HepG2 (cell line): ENCODE data around the gene ATR. TPM values are rescaled to one million over a fixed set of nuclear protein-coding genes. Genes with fewer than 3 reads are reported as not detected.

Experiments used
- ATAC-seq: fragments of 200-7000 bp; cut with Tn5 transposase; 3 replicates; pipeline ENCODE4 v1.9.1; 2020; ENCODE audit warnings: mild to moderate bottlenecking, moderate library complexity
- BruUV-seq: library from RNA; stranded (reverse); fragments of 400-500 nt; replicated peaks from 2 replicates; lab custom pipeline; 2021; lab: Mats Ljungman, UMichigan
- CTCF ChIA-PET: fragments of 300-600 bp; formaldehyde crosslinking; extraction: SDS; loops from one replicate; lab custom pipeline; 2021; ENCODE audit warnings: low total read pairs, inconsistent platforms, low intra/inter-chr PET ratio; lab: Yijun Ruan, JAX
- POLR2A ChIA-PET: fragments of 350-600 bp; sonication (Branson Sonifier 250); formaldehyde crosslinking; loops from one replicate; lab custom pipeline; 2020; ENCODE audit warnings: antibody characterized with exemption, inconsistent platforms; lab: Yijun Ruan, JAX
- DNase-seq: peaks from one replicate; pipeline ENCODE4 v3.0.0-alpha.2; 2015; ENCODE audit warnings: low spot score
- FAIRE-seq: peaks from 3 replicates; lab custom pipeline; 2011; peaks lifted over from hg19 to GRCh38; lab: Jason Lieb, UNC
- H2AFZ ChIP-seq: one replicate; pipeline ENCODE4 v1.6.1; 2011; ENCODE audit warnings: low read length, inconsistent platforms
- H3K27ac ChIP-seq: fragments of 300-600 bp; 3 replicates; pipeline ENCODE4 v1.8.0; 2011; ENCODE audit warnings: mixed run types, mild to moderate bottlenecking, mixed read lengths, low read length, inconsistent platforms; ENCODE audit not compliant: insufficient read depth; ENCODE audit errors: extremely low read length
- H3K27me3 ChIP-seq, 2 experiments: fragments of 200-600 bp in 1 of 2; 2 replicates in 1 of 2; 3 replicates in 1 of 2; pipeline versions ENCODE4 v1.6.0 to v1.8.0; 2011; ENCODE audit warnings: low read length in 2 of 2, mild to moderate bottlenecking in 2 of 2, moderate library complexity in 2 of 2, inconsistent platforms in 1 of 2; ENCODE audit not compliant: insufficient read depth in 2 of 2, control insufficient read depth in 1 of 2
- H3K36me3 ChIP-seq, 2 experiments: fragments of 200-600 bp in 1 of 2; replicated peaks in 1 of 2; 2 replicates in 1 of 2; 3 replicates in 1 of 2; pipeline versions ENCODE4 v1.5.1 to v1.8.0; 2011; ENCODE audit warnings: low read length in 2 of 2, inconsistent platforms in 1 of 2; ENCODE audit not compliant: insufficient read depth in 2 of 2, control insufficient read depth in 1 of 2
- H3K4me1 ChIP-seq: 2 replicates; pipeline ENCODE4 v1.5.1; 2012; ENCODE audit warnings: low read length, inconsistent platforms; ENCODE audit not compliant: insufficient read depth
- H3K4me2 ChIP-seq: 2 replicates; pipeline ENCODE4 v1.6.0; 2011; ENCODE audit warnings: low read depth, low read length, inconsistent platforms
- H3K4me3 ChIP-seq, 3 experiments: fragments of 200-600 bp in 1 of 3; sonication (generic), shearing (Covaris generic) in 1 of 3; replicated peaks in 1 of 3; 2 replicates each; pipeline ENCODE4 v1.5.1; 2011 to 2016; ENCODE audit warnings: low read length in 3 of 3, inconsistent platforms in 2 of 3, low read depth in 2 of 3, mild to moderate bottlenecking in 2 of 3, control low read depth in 1 of 3, mixed read lengths in 1 of 3; ENCODE audit not compliant: insufficient read depth in 1 of 3
- H3K79me2 ChIP-seq: one replicate; pipeline ENCODE4 v1.6.1; 2011; ENCODE audit warnings: low read length, inconsistent platforms; ENCODE audit not compliant: insufficient read depth
- H3K9ac ChIP-seq: 2 replicates; pipeline ENCODE4 v1.6.0; 2011; ENCODE audit warnings: mild to moderate bottlenecking, low read depth, low read length, inconsistent platforms; ENCODE audit not compliant: insufficient read depth
- H3K9me3 ChIP-seq: 2 replicates; pipeline ENCODE4 v1.5.1; 2012; ENCODE audit warnings: mild to moderate bottlenecking, low read length
- H4K20me1 ChIP-seq: 2 replicates; pipeline ENCODE4 v1.6.0; 2011; ENCODE audit warnings: inconsistent platforms, mild to moderate bottlenecking, low read length, moderate library complexity; ENCODE audit not compliant: insufficient read depth
- ATF7 ChIP-seq, 2 experiments: fragments of 450-650 bp in 1 of 2; sonication (generic) in 1 of 2; formaldehyde crosslinking in 1 of 2; IDR thresholded peaks; 2 replicates each; pipeline versions ENCODE4 v1.4.0 to v1.6.1; 2016 to 2020; ENCODE audit warnings: antibody characterized with exemption in 1 of 2, mild to moderate bottlenecking in 1 of 2, missing genetic modification reagents in 1 of 2
- EZH2 ChIP-seq: conservative IDR thresholded peaks from 2 replicates; pipeline ENCODE4 v1.6.1; 2012; ENCODE audit warnings: mild to moderate bottlenecking, low read depth, low read length, moderate library complexity
- KDM6A ChIP-seq: IDR thresholded peaks from 2 replicates; pipeline ENCODE4 v1.6.1; 2016; ENCODE audit warnings: low read depth
- NPAS2 ChIP-seq: sonication (generic); formaldehyde crosslinking; IDR thresholded peaks from 2 replicates; pipeline ENCODE4 v1.8.0; 2022; ENCODE audit warnings: mild to moderate bottlenecking, missing genetic modification reagents, borderline replicate concordance
- PITX1 ChIP-seq: sonication (generic); formaldehyde crosslinking; IDR thresholded peaks from 2 replicates; pipeline ENCODE4 v1.5.1; 2020; ENCODE audit warnings: mild to moderate bottlenecking, missing genetic modification reagents
- POLR2AphosphoS2 ChIP-seq: IDR thresholded peaks from 2 replicates; pipeline ENCODE4 v1.6.1; 2011; ENCODE audit warnings: low read depth, low read length, improper control_type of control experiment
- RNF2 ChIP-seq: fragments of 450-650 bp; conservative IDR thresholded peaks from 2 replicates; pipeline ENCODE4 v1.6.1; 2016; ENCODE audit warnings: low read depth
- TARDBP ChIP-seq: sonication (generic); formaldehyde crosslinking; IDR thresholded peaks from 2 replicates; pipeline ENCODE4 v1.8.0; 2022; ENCODE audit warnings: mild to moderate bottlenecking, missing genetic modification reagents
- TCF7 ChIP-seq: sonication (generic); IDR thresholded peaks from 2 replicates; pipeline ENCODE4 v1.6.1; 2016; ENCODE audit warnings: antibody characterized with exemption, low read depth
- ZFP1 ChIP-seq: IDR thresholded peaks from 2 replicates; pipeline ENCODE4 v1.6.1; 2016
- ZNF180 ChIP-seq: sonication (generic); formaldehyde crosslinking; IDR thresholded peaks from 2 replicates; pipeline ENCODE4 v1.4.0; 2020; ENCODE audit warnings: low read depth, missing genetic modification reagents, borderline replicate concordance
- ZNF256 ChIP-seq: sonication (generic); formaldehyde crosslinking; conservative IDR thresholded peaks from 2 replicates; pipeline ENCODE4 v1.4.0; 2020; ENCODE audit warnings: missing genetic modification reagents
- ZNF460 ChIP-seq: sonication (generic); formaldehyde crosslinking; IDR thresholded peaks from 2 replicates; pipeline ENCODE4 v1.5.1; 2020; ENCODE audit warnings: missing genetic modification reagents, mild to moderate bottlenecking, borderline replicate concordance
- ZNF562 ChIP-seq: sonication (generic); formaldehyde crosslinking; IDR thresholded peaks from 2 replicates; pipeline ENCODE4 v1.8.0; 2022; ENCODE audit warnings: missing genetic modification reagents, borderline replicate concordance
- ZNF564 ChIP-seq: sonication (generic); formaldehyde crosslinking; IDR thresholded peaks from 2 replicates; pipeline ENCODE4 v1.8.1; 2023; ENCODE audit warnings: mild to moderate bottlenecking, missing genetic modification reagents
- ZNF589 ChIP-seq: sonication (generic); formaldehyde crosslinking; conservative IDR thresholded peaks from 2 replicates; pipeline ENCODE4 v1.8.0; 2022; ENCODE audit warnings: mild to moderate bottlenecking, moderate library complexity, missing genetic modification reagents
- ZNF75D ChIP-seq: sonication (generic); formaldehyde crosslinking; IDR thresholded peaks from 2 replicates; pipeline ENCODE4 v1.8.1; 2023; ENCODE audit warnings: missing genetic modification reagents, mild to moderate bottlenecking, borderline replicate concordance
- WGBS: methylation state at CpG from one replicate; pipeline ENCODE4 v1.1.6; 2017; ENCODE audit warnings: low lambda C conversion rate; 5-methylcytosine and 5-hydroxymethylcytosine counted together
- in situ Hi-C: cut with HindIII; loops from 2 replicates; pipeline ENCODE4 v1.10.0; 2017; ENCODE audit warnings: low pct_unique_long_range_greater_than_20kb; ENCODE audit not compliant: extremely low pct_ligation_motif_present
- intact Hi-C: fragments of 100-400 bp; cut with micrococcal nuclease; formaldehyde crosslinking; loops from one replicate; pipeline ENCODE4 v1.10.0; 2022; ENCODE audit not compliant: unreplicated experiment
- polyA plus RNA-seq, 8 experiments: library from polyadenylated mRNA; depleted of rRNA in 3 of 8; stranded (reverse) in 7 of 8; unstranded in 1 of 8; fragments of >200 nt; fragmentation: Illumina TruSeq in 4 of 8; extraction: Trizol in 4 of 8; gene quantifications; 2 replicates each; pipeline versions ENCODE4 v1.2.1 to v1.2.3, GENCODE V29; 2011 to 2016; ENCODE audit warnings: low read depth in 4 of 8, missing spikeins in 1 of 8, mixed read lengths in 1 of 8; ENCODE audit not compliant: insufficient read depth in 1 of 8
- total RNA-seq, 5 experiments: library from RNA; depleted of rRNA; stranded (reverse); fragments of >200 nt; fragmentation: Illumina TruSeq; extraction: Trizol; gene quantifications; 2 replicates each; pipeline ENCODE4 v1.2.3, GENCODE V29; 2016; ENCODE audit warnings: low read depth in 1 of 5
- TF ChIP-seq, protein P1 (sequence below): sonication (generic); formaldehyde crosslinking; IDR thresholded peaks from 2 replicates; pipeline ENCODE4 v1.8.0; 2022; ENCODE audit warnings: missing genetic modification reagents, mild to moderate bottlenecking, inconsistent platforms, borderline replicate concordance

The ATR gene
- total and polyA plus RNA-seq, 2 of the 13 experiments (the other 11 are each of a cell fraction or from before 2014, with no cell fraction given) = 6.6 to 17.0 TPM

DNA sequence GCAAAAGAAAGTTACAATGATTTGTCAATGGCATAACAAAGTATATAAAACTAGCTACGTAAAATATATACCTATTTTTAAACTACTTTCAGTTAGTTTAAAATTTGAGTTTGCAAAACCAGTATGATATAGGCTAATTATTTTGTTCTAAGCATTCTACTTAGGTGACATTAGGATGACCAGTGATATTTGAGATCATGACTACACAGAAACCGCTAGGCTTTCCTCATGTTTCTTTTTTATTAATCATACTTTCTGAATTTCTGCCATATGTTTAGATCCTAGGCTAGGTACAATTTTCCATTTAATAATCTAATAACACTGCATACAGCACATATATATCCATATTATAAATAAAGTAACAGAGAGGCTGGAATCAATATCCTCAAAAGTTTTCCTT, 78.3 kb downstream of the ATR start (continued):
- no peak for TF ChIP-seq TARDBP (CRISPR knock-in tag)

DNA sequence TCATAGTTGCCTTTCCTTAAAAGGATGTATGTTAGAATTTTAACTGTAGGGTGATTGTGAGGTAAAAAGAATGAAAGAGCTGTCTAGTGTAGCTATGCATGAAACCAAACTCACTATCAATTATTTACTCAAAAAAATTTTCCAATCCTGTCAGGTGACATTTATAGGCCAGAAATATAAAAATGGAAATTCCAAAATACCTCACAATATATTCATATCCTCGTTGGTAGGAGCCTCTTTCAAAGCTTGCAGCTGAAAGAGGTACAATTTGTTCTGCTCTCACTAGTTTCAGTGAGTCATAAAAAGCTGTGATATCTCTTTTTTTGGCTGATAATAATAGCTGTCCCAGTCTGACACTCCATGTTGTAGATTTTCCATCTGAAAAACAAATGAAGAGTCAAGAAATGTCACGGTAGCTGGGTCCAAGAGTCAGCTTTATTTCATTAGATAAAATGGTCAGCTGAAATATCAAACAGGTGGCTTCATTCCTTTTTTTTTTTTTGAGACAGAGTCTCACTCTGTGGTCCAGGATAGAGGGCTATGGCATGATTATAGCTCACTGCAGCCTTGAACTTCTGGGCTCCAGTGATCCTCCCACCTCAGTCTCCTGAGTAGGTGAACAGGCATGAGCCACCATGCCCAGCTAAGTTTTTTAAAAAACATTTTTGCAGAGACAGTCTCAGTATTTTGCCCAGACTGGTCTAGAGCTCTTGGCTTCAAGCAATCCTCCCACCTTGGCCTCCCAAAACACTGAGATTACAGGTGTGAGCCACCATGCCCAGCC, 79.9 kb downstream of the ATR start:
- no peak overlapping the region for H3K4me2 ChIP-seq
- no peak overlapping the region for H3K27ac ChIP-seq
- intact Hi-C loops (no loop called here), in situ Hi-C loops (no loop called here)
- H4K20me1 ChIP-seq = no peaks in the 10 kb centered on the region
- POLR2A ChIA-PET = no interaction called here
- TF ChIP-seq ZNF75D (CRISPR knock-in tag) (no peak), EZH2 (no peak), NPAS2 (CRISPR knock-in tag) (no peak), ZFP1 (CRISPR knock-in tag) (no peak), ZNF589 (no peak), PITX1 (CRISPR knock-in tag) (no peak), ATF7 (IDR thresholded peaks at IDR 0.05) (no peak), ATF7 (CRISPR knock-in tag; IDR thresholded peaks at IDR 0.05) (no peak), POLR2AphosphoS2 (no peak), RNF2 (no peak), ZNF256 (CRISPR knock-in tag) (no peak), TCF7 (no peak), ZNF180 (CRISPR knock-in tag) (no peak), ZNF564 (CRISPR knock-in tag) (no peak), ZNF562 (CRISPR knock-in tag) (no peak), ZNF460 (CRISPR knock-in tag) (no peak), KDM6A (CRISPR knock-in tag) (no peak)
- TF ChIP-seq, protein P1, sequence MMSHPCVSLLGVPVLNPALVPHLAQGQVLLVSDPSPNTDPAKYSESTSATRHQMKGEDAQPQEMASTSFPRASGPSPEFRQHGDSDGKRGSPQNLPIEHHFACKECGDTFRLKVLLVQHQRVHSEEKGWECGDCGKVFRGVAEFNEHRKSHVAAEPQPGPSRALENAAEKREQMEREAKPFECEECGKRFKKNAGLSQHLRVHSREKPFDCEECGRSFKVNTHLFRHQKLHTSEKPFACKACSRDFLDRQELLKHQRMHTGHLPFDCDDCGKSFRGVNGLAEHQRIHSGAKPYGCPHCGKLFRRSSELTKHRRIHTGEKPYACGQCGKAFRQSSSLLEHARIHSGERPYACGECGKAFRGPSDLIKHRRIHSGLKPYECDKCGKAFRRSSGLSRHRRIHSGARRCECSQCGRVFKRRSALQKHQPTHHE (CRISPR knock-in tag) = no peak
- FAIRE-seq = no peak
- no peak overlapping the region for H2AFZ ChIP-seq
- DNase-seq = no peak
- no peak overlapping the region for H3K4me3 ChIP-seq
- no peaks in the 10 kb centered on the region for H3K9me3 ChIP-seq
- H3K9ac ChIP-seq = no peak overlapping the region
- CTCF ChIA-PET = no interaction called here
- no TSS peak for BruUV-seq
- 72% methylated on average over 2 of the region's 2 CpGs for WGBS
- peaks cover 0 to 2% of the 10 kb centered on the region in 2 experiments; a peak in 2 of 5 replicates for H3K36me3 ChIP-seq
- no peak for ATAC-seq
- no peaks in the 10 kb centered on the region for H3K4me1 ChIP-seq
- H3K27me3 ChIP-seq = no peaks in the 10 kb centered on the region
- no peaks in the 10 kb centered on the region for H3K79me2 ChIP-seq
